Measurements from ENCODE around the gene FHOD3. TPM values are rescaled to one million over a fixed set of nuclear protein-coding genes. Genes with fewer than 3 reads are reported as not detected.

Gene FHOD3
- total and polyA plus RNA-seq, 2 experiments from 2014 or later = 2.7 to 8.7 TPM

DNA sequence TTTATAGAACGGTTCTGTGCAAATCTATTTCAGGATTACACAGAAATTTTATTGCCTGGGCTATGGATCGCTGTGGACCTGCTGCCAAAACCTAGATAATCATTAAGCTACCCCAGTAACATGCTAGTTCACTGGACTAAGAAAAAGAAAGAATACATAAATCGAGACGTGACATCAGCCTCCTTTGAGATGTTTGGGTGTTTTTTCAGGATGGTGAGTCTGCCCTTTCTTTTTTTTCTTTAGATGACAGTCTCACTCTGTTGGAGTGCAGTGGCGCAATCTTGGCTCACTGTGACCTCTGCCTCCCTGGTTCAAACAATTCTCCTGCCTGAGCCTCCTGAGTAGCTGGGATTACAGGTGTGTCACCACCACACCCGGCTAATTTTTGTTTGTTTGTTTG lies 52.0 kb downstream of the FHOD3 start:
- no peak overlapping the region for H2AFZ ChIP-seq
- peaks cover 38% of the 10 kb centered on the region for H3K4me1 Mint-ChIP-seq
- H3K36me3 Mint-ChIP-seq (ENCODE audit: low read depth) = no peaks in the 10 kb centered on the region
- no peak overlapping the region for H3K27ac ChIP-seq (ENCODE audit: low read depth)
- H3K9me2 ChIP-seq (ENCODE audit: insufficient read depth) = no peaks in the 10 kb centered on the region
- H3K4me1 ChIP-seq (ENCODE audit: insufficient read depth) = peaks cover 19% of the 10 kb centered on the region
- H3K36me3 ChIP-seq (ENCODE audit: insufficient read depth) = no peaks in the 10 kb centered on the region
- DNase-seq (ENCODE audit: low spot score) = no peak
- H3K27me3 ChIP-seq (ENCODE audit: insufficient read depth) = no peaks in the 10 kb centered on the region
- H3K4me2 ChIP-seq = no peak overlapping the region
- no peaks in the 10 kb centered on the region for H4K20me1 ChIP-seq (replicated peaks; ENCODE audit: insufficient read depth)
- H3K27me3 Mint-ChIP-seq (ENCODE audit: insufficient read depth, low read depth, poor library complexity) = peaks cover 6% of the 10 kb centered on the region
- no peaks in the 10 kb centered on the region for H3F3A ChIP-seq (replicated peaks; ENCODE audit: low read depth)
- H3K4me3 Mint-ChIP-seq = no peak overlapping the region
- H3K4me3 ChIP-seq = no peak overlapping the region
- ATAC-seq = no peak
- H3K9me3 Mint-ChIP-seq = no peaks in the 10 kb centered on the region
- H3K79me2 ChIP-seq (replicated peaks; ENCODE audit: insufficient read depth) = no peaks in the 10 kb centered on the region
- TF ChIP-seq POLR2AphosphoS5 (IDR thresholded peaks at IDR 0.05; ENCODE audit: low read depth) (no peak), STAT1 (IDR thresholded peaks at IDR 0.05; ENCODE audit: unreplicated experiment) (no peak), ZNF114 (CRISPR knock-in tag; IDR thresholded peaks at IDR 0.05) (no peak), EZH2phosphoT487 (IDR thresholded peaks at IDR 0.05; ENCODE audit: unreplicated experiment) (no peak)
- TF ChIP-seq, protein P1, sequence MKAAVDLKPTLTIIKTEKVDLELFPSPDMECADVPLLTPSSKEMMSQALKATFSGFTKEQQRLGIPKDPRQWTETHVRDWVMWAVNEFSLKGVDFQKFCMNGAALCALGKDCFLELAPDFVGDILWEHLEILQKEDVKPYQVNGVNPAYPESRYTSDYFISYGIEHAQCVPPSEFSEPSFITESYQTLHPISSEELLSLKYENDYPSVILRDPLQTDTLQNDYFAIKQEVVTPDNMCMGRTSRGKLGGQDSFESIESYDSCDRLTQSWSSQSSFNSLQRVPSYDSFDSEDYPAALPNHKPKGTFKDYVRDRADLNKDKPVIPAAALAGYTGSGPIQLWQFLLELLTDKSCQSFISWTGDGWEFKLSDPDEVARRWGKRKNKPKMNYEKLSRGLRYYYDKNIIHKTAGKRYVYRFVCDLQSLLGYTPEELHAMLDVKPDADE (IDR thresholded peaks at IDR 0.05) = no peak
- no peak overlapping the region for H3K27ac Mint-ChIP-seq

GRCh38 chr18:36350251-36350651 lies 52.7 kb downstream of the FHOD3 start:
- Histone ChIP-seq H3K36me3 (ENCODE audit: insufficient read depth) (no peaks in the 10 kb centered on the region), H2AFZ (no peak overlapping the region), H3K4me1 (ENCODE audit: insufficient read depth) (peaks cover 19% of the 10 kb centered on the region), H3K27ac (ENCODE audit: low read depth) (no peak overlapping the region), H4K20me1 (replicated peaks; ENCODE audit: insufficient read depth) (no peaks in the 10 kb centered on the region), H3K27me3 (ENCODE audit: insufficient read depth) (no peaks in the 10 kb centered on the region), H3F3A (replicated peaks; ENCODE audit: low read depth) (no peaks in the 10 kb centered on the region), H3K4me2 (peak overlapping the region; percentile 68; the same call in 1 of the 2 replicates), H3K9me2 (ENCODE audit: insufficient read depth) (no peaks in the 10 kb centered on the region), H3K4me3 (peak overlapping the region; percentile 27; the same call in 1 of the 2 replicates), H3K79me2 (replicated peaks; ENCODE audit: insufficient read depth) (no peaks in the 10 kb centered on the region)
- Mint-ChIP-seq H3K36me3 (ENCODE audit: low read depth) (peaks cover under 1% of the 10 kb centered on the region; the same call in 1 of the 3 replicates), H3K27ac (no peak overlapping the region), H3K9me3 (no peaks in the 10 kb centered on the region), H3K4me1 (peaks cover 38% of the 10 kb centered on the region), H3K27me3 (ENCODE audit: insufficient read depth, low read depth, poor library complexity) (peaks cover 6% of the 10 kb centered on the region), H3K4me3 (no peak overlapping the region)
- DNase-seq (ENCODE audit: low spot score) (peak; percentile 29), ATAC-seq (peak; percentile 19; the same call in 1 of the 3 replicates)
- TF ChIP-seq POLR2AphosphoS5 (IDR thresholded peaks at IDR 0.05; ENCODE audit: low read depth) (no peak), CREB1 (CRISPR knock-in tag; IDR thresholded peaks at IDR 0.05; ENCODE audit: low read depth) (no peak), NANOG (IDR thresholded peaks at IDR 0.05; ENCODE audit: borderline replicate concordance) (no peak), JUNB (IDR thresholded peaks at IDR 0.05; ENCODE audit: unreplicated experiment) (no peak), EZH2phosphoT487 (IDR thresholded peaks at IDR 0.05; ENCODE audit: unreplicated experiment) (no peak), ZNF462 (CRISPR knock-in tag; IDR thresholded peaks at IDR 0.05) (no peak)
- TF ChIP-seq, protein P2, sequence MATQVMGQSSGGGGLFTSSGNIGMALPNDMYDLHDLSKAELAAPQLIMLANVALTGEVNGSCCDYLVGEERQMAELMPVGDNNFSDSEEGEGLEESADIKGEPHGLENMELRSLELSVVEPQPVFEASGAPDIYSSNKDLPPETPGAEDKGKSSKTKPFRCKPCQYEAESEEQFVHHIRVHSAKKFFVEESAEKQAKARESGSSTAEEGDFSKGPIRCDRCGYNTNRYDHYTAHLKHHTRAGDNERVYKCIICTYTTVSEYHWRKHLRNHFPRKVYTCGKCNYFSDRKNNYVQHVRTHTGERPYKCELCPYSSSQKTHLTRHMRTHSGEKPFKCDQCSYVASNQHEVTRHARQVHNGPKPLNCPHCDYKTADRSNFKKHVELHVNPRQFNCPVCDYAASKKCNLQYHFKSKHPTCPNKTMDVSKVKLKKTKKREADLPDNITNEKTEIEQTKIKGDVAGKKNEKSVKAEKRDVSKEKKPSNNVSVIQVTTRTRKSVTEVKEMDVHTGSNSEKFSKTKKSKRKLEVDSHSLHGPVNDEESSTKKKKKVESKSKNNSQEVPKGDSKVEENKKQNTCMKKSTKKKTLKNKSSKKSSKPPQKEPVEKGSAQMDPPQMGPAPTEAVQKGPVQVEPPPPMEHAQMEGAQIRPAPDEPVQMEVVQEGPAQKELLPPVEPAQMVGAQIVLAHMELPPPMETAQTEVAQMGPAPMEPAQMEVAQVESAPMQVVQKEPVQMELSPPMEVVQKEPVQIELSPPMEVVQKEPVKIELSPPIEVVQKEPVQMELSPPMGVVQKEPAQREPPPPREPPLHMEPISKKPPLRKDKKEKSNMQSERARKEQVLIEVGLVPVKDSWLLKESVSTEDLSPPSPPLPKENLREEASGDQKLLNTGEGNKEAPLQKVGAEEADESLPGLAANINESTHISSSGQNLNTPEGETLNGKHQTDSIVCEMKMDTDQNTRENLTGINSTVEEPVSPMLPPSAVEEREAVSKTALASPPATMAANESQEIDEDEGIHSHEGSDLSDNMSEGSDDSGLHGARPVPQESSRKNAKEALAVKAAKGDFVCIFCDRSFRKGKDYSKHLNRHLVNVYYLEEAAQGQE (IDR thresholded peaks at IDR 0.05; ENCODE audit: unreplicated experiment) = no peak
